ENCODE results near the gene CAVIN4.
A peak's percentile ranks its signal among the peaks of the same experiment; 100 is the strongest.

CAVIN4 gene

GRCh38 chr9:100591139-100591538 is 13.3 kb downstream of the CAVIN4 start:
- DNase-seq: no peak

- no peak for DNase-seq
Measured at GRCh38 chr9:100591639-100592412, 13.9 kb downstream of the CAVIN4 start.

- DNase-seq: peak; percentile 39
Measured at GRCh38 chr9:100595391-100596199, 17.7 kb downstream of the CAVIN4 start.

- no peak for DNase-seq
Measured at GRCh38 chr9:100597236-100597635, 19.4 kb downstream of the CAVIN4 start.

- DNase-seq: peak; percentile 54
Measured at GRCh38 chr9:100598641-100599145, 20.8 kb downstream of the CAVIN4 start.

GRCh38 chr9:100600521-100601079 is 22.7 kb downstream of the CAVIN4 start:
- no peak for DNase-seq

- DNase-seq: peak; percentile 54
Measured at GRCh38 chr9:100601216-100601615, 23.3 kb downstream of the CAVIN4 start.

GRCh38 chr9:100602342-100602801 is 24.5 kb downstream of the CAVIN4 start:
- DNase-seq: peak; percentile 40

GRCh38 chr9:100605405-100605804 is 27.5 kb downstream of the CAVIN4 start:
- DNase-seq: no peak

- DNase-seq: no peak
Measured at GRCh38 chr9:100619194-100619593, 41.3 kb downstream of the CAVIN4 start.

GRCh38 chr9:100619665-100620064 is 41.8 kb downstream of the CAVIN4 start:
- DNase-seq: no peak

- no peak for DNase-seq
Measured at GRCh38 chr9:100623969-100624368, 46.1 kb downstream of the CAVIN4 start.

- no peak for DNase-seq
Measured at GRCh38 chr9:100626949-100627348, 49.1 kb downstream of the CAVIN4 start.

- DNase-seq: no peak
Measured at GRCh38 chr9:100637787-100638186, 59.9 kb downstream of the CAVIN4 start.

All from HCEC 1CT (cell line).